Endothelial cell of umbilical vein (primary cell): ENCODE results near the gene MRPL50. TPM values are rescaled to one million over a fixed set of nuclear protein-coding genes. Genes with fewer than 3 reads are reported as not detected.

Experiments used
- BruUV-seq: library from RNA; stranded (reverse); fragments of 400-500 nt; replicated peaks from 2 replicates; lab custom pipeline; 2021; lab: Mats Ljungman, UMichigan
- CTCF ChIA-PET: fragments of 300-600, 350-600 bp; sonication (Branson Sonifier 250); formaldehyde crosslinking; loops from one replicate; lab custom pipeline; 2021; ENCODE audit warnings: antibody characterized with exemption, inconsistent platforms; lab: Charles Lee
- POLR2A ChIA-PET: fragments of 300-600, 350-600 bp; sonication (Branson Sonifier 250); formaldehyde crosslinking; loops from one replicate; lab custom pipeline; 2021; ENCODE audit warnings: antibody characterized with exemption, inconsistent platforms; lab: Charles Lee
- DNase-seq: peaks from one replicate; pipeline ENCODE4 v3.0.0-alpha.2; 2011; ENCODE audit warnings: low read depth, low spot score
- FAIRE-seq: peaks from 2 replicates; lab custom pipeline; 2011; peaks lifted over from hg19 to GRCh38; lab: Jason Lieb, UNC
- H2AFZ ChIP-seq: 2 replicates; pipeline ENCODE4 v1.6.0; 2012; ENCODE audit warnings: low read depth, low read length, control low read depth, inconsistent platforms
- H3K27ac ChIP-seq: 2 replicates; pipeline ENCODE4 v1.5.1; 2011; ENCODE audit warnings: low read depth, mild to moderate bottlenecking, control low read depth, low read length, moderate library complexity; ENCODE audit not compliant: insufficient read depth
- H3K27me3 ChIP-seq, 2 experiments: 2 replicates each; pipeline versions ENCODE4 v1.6.0 to v1.6.1; 2011; ENCODE audit warnings: low read length in 2 of 2, mixed read lengths in 1 of 2; ENCODE audit not compliant: control insufficient read depth in 2 of 2, insufficient read depth in 2 of 2
- H3K36me3 ChIP-seq, 2 experiments: 2 replicates in 1 of 2; 3 replicates in 1 of 2; pipeline ENCODE4 v1.5.1; 2011; ENCODE audit warnings: low read length in 2 of 2, mild to moderate bottlenecking in 1 of 2, moderate library complexity in 1 of 2; ENCODE audit not compliant: control insufficient read depth in 2 of 2, insufficient read depth in 2 of 2; ENCODE audit errors: extremely low read depth in 1 of 2
- H3K4me1 ChIP-seq: 3 replicates; pipeline ENCODE4 v1.5.1; 2011; ENCODE audit warnings: mild to moderate bottlenecking, low read length; ENCODE audit not compliant: control insufficient read depth, insufficient read depth; ENCODE audit errors: extremely low read depth
- H3K4me2 ChIP-seq: 2 replicates; pipeline ENCODE4 v1.6.1; 2011; ENCODE audit warnings: low read length, control low read depth, mixed read lengths; ENCODE audit not compliant: insufficient read depth
- H3K4me3 ChIP-seq, 3 experiments: fragments of 200-600 bp in 1 of 3; sonication (generic), shearing (Covaris generic) in 1 of 3; replicated peaks in 1 of 3; 2 replicates each; pipeline ENCODE4 v1.5.1; 2011 to 2016; ENCODE audit warnings: control low read depth in 3 of 3, low read length in 3 of 3, mild to moderate bottlenecking in 2 of 3, inconsistent platforms in 1 of 3, low read depth in 1 of 3, moderate library complexity in 1 of 3; ENCODE audit not compliant: insufficient read depth in 1 of 3
- H3K79me2 ChIP-seq: 2 replicates; pipeline ENCODE4 v1.6.0; 2012; ENCODE audit warnings: low read length, inconsistent platforms; ENCODE audit not compliant: control insufficient read depth, insufficient read depth
- H3K9ac ChIP-seq: replicated peaks from 2 replicates; pipeline ENCODE3; 2011; ENCODE audit warnings: low read length, control low read depth; ENCODE audit not compliant: insufficient read depth; ENCODE audit errors: extremely low read depth
- H3K9me1 ChIP-seq: replicated peaks from 3 replicates; pipeline ENCODE4 v1.6.0; 2011; ENCODE audit warnings: mild to moderate bottlenecking, low read length; ENCODE audit not compliant: control insufficient read depth, insufficient read depth; ENCODE audit errors: extremely low read depth
- H3K9me3 ChIP-seq: replicated peaks from 2 replicates; pipeline ENCODE4 v1.5.1; 2012; ENCODE audit warnings: low read length, inconsistent platforms; ENCODE audit not compliant: control insufficient read depth, insufficient read depth
- H4K20me1 ChIP-seq: replicated peaks from 2 replicates; pipeline ENCODE3; 2011; ENCODE audit warnings: mild to moderate bottlenecking, low read length; ENCODE audit not compliant: control insufficient read depth, insufficient read depth; ENCODE audit errors: extremely low read depth
- EZH2 ChIP-seq: IDR thresholded peaks from 2 replicates; pipeline ENCODE4 v1.6.1; 2012; ENCODE audit warnings: borderline replicate concordance, low read depth, mild to moderate bottlenecking, moderate library complexity, low read length, inconsistent platforms; ENCODE audit not compliant: severe bottlenecking
- FOS ChIP-seq: IDR thresholded peaks from 2 replicates; pipeline ENCODE4 v1.6.1; 2011; ENCODE audit warnings: mild to moderate bottlenecking, low read length, moderate library complexity, borderline replicate concordance; ENCODE audit not compliant: insufficient read depth
- GATA2 ChIP-seq: IDR thresholded peaks from 2 replicates; pipeline ENCODE4 v1.7.0; 2011; ENCODE audit warnings: low read depth, mild to moderate bottlenecking, moderate library complexity, mixed read lengths, low read length; ENCODE audit not compliant: insufficient read length, insufficient read depth
- JUN ChIP-seq: IDR thresholded peaks from 2 replicates; pipeline ENCODE4 v1.6.1; 2011; ENCODE audit warnings: borderline replicate concordance, low read depth; ENCODE audit not compliant: insufficient read length, insufficient read depth
- MYC ChIP-seq: IDR thresholded peaks from one replicate; pipeline ENCODE4 v1.6.1; 2011; ENCODE audit warnings: mild to moderate bottlenecking, low read depth, low read length
- POLR2A ChIP-seq: IDR thresholded peaks from 2 replicates; pipeline ENCODE4 v1.6.1; 2012; ENCODE audit warnings: low read depth, mild to moderate bottlenecking, control low read depth, low read length
- POLR2AphosphoS5 ChIP-seq: IDR thresholded peaks from 2 replicates; pipeline ENCODE4 v1.6.1; 2012; ENCODE audit warnings: low read depth, mild to moderate bottlenecking, control low read depth, low read length, moderate library complexity; ENCODE audit not compliant: insufficient read depth
- dilution Hi-C: fragments of 300-500 bp; cut with MboI; formaldehyde crosslinking; loops from one replicate; pipeline ENCODE4 v1.15.0; 2019; ENCODE audit warnings: low sequenced_read_pairs; ENCODE audit not compliant: extremely low pct_ligation_motif_present
- intact Hi-C: fragments of 100-400 bp; cut with micrococcal nuclease; formaldehyde crosslinking; loops from one replicate; pipeline ENCODE4 v1.10.0; 2022
- polyA plus RNA-seq, 4 experiments: library from polyadenylated mRNA; depleted of rRNA in 3 of 4; stranded (reverse) in 3 of 4; unstranded in 1 of 4; fragments of >200 nt; gene quantifications; 2 replicates each; pipeline versions ENCODE4 v1.2.1 to v1.2.3, GENCODE V29; 2011 to 2012; ENCODE audit warnings: missing spikeins in 1 of 4
- total RNA-seq: library from RNA; stranded (reverse); gene quantifications from 2 replicates; pipeline ENCODE4 v1.2.3, GENCODE V29; 2021
- TF ChIP-seq, protein P1 (sequence below), 2 donors: IDR thresholded peaks; 1 replicate in 1 of 2; 2 replicates in 1 of 2; pipeline ENCODE4 v1.5.1; 2011; ENCODE audit warnings: low read length in 2 of 2, mild to moderate bottlenecking in 2 of 2, moderate library complexity in 2 of 2, control low read depth in 1 of 2, inconsistent platforms in 1 of 2, low read depth in 1 of 2; ENCODE audit not compliant: insufficient read depth in 1 of 2; ENCODE audit errors: extremely low read depth in 1 of 2
- TF ChIP-seq, protein P2 (sequence below): IDR thresholded peaks from 2 replicates; pipeline ENCODE4 v1.6.1; 2011; ENCODE audit not compliant: insufficient read depth, insufficient read length

MRPL50 gene
- total and polyA plus RNA-seq, 2 donors (not counting 3 experiments of a cell fraction or from before 2014, with no cell fraction given): 5.7 to 9.7 TPM

DNA sequence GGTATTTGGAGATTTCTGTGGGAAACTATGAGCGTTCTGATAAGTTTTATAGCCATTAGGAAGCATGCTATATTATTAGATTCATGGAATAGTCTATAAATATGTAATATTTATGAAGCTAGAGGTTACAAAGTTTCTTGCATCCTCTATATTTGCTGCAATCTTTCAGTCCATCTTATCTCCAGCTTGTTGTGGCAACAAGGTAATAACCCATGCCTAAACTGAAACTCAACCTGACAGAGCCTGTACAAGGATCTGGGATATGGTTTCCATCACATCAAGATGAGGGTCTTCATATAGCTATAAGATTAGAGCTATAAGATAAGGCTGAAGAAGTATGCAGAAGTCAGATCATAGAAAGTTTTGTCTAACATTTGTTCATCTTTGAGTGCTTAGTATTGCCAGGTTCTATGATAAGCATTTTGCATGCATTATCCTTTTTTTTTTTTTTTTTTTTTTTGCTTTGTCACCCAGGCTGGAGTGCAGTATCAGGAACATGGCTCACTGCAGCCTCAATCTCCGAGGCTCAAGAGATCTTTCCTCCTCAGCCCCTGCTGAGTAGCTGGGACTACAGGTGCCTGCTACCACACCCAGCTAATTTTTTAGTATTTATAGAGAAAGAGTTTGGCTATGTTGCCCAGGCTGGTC is 28.4 kb downstream of the MRPL50 start:
- no peak for FAIRE-seq
- Histone ChIP-seq H3K4me2 (no peak overlapping the region), H2AFZ (no peak overlapping the region), H3K79me2 (no peaks in the 10 kb centered on the region), H3K27ac (no peak overlapping the region), H3K9me3 (no peaks in the 10 kb centered on the region), H4K20me1 (no peaks in the 10 kb centered on the region), H3K4me3 (no peak overlapping the region), H3K36me3 (no peaks in the 10 kb centered on the region), H3K9me1 (no peaks in the 10 kb centered on the region), H3K4me1 (no peaks in the 10 kb centered on the region), H3K27me3 (peaks cover 0 to 2% of the 10 kb centered on the region in 2 experiments), H3K9ac (no peak overlapping the region)
- DNase-seq: no peak
- ChIA-PET CTCF (interaction anchor here (0.6 to 1.1 kb wide), 4 partner anchors 16 to 1120 kb away, joined by 3 to 5 read pairs (median 3); no protein-coding TSS in a partner anchor), POLR2A (no interaction called here)
- TF ChIP-seq, protein P1, sequence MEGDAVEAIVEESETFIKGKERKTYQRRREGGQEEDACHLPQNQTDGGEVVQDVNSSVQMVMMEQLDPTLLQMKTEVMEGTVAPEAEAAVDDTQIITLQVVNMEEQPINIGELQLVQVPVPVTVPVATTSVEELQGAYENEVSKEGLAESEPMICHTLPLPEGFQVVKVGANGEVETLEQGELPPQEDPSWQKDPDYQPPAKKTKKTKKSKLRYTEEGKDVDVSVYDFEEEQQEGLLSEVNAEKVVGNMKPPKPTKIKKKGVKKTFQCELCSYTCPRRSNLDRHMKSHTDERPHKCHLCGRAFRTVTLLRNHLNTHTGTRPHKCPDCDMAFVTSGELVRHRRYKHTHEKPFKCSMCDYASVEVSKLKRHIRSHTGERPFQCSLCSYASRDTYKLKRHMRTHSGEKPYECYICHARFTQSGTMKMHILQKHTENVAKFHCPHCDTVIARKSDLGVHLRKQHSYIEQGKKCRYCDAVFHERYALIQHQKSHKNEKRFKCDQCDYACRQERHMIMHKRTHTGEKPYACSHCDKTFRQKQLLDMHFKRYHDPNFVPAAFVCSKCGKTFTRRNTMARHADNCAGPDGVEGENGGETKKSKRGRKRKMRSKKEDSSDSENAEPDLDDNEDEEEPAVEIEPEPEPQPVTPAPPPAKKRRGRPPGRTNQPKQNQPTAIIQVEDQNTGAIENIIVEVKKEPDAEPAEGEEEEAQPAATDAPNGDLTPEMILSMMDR (IDR thresholded peaks at IDR 0.05; ENCODE audit: extremely low read depth in 1 of 2, insufficient read depth in 1 of 2, low read depth in 1 of 2, low read length in 2 of 2): no peak
- no peak for TF ChIP-seq POLR2A
- TF ChIP-seq EZH2: no peak
- TF ChIP-seq GATA2: no peak
- TF ChIP-seq, protein P2, sequence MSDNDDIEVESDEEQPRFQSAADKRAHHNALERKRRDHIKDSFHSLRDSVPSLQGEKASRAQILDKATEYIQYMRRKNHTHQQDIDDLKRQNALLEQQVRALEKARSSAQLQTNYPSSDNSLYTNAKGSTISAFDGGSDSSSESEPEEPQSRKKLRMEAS: no peak
- TF ChIP-seq JUN: no peak
- TF ChIP-seq POLR2AphosphoS5: no peak
- TF ChIP-seq MYC: no peak
- no peak for TF ChIP-seq FOS
- no TSS peak for BruUV-seq
- dilution Hi-C loops: no loop called here
- intact Hi-C loops: no loop called here
